Measurements from ENCODE around the gene SPSB4.

DNA sequence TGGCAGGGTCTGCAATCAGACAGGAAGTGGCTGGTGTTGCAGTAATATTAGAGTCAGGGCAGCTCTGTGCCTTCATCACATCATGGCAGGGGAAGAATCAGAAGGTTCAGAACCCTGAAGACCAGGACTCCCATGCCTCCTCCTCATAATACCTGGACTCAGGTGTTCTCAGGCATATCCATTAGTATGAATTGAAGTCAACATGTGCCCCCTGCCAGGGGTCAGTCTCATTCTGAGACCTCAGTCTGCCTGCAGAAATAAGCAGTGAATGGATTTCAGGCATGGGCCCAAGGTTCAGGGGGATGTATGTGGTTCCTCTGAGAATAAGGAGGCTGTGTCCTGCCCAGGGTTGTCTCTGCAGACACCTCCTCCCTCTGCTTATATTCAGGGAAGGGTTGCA lies 74.2 kb downstream of the SPSB4 start:
- TF ChIP-seq, protein P1, sequence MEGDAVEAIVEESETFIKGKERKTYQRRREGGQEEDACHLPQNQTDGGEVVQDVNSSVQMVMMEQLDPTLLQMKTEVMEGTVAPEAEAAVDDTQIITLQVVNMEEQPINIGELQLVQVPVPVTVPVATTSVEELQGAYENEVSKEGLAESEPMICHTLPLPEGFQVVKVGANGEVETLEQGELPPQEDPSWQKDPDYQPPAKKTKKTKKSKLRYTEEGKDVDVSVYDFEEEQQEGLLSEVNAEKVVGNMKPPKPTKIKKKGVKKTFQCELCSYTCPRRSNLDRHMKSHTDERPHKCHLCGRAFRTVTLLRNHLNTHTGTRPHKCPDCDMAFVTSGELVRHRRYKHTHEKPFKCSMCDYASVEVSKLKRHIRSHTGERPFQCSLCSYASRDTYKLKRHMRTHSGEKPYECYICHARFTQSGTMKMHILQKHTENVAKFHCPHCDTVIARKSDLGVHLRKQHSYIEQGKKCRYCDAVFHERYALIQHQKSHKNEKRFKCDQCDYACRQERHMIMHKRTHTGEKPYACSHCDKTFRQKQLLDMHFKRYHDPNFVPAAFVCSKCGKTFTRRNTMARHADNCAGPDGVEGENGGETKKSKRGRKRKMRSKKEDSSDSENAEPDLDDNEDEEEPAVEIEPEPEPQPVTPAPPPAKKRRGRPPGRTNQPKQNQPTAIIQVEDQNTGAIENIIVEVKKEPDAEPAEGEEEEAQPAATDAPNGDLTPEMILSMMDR (IDR thresholded peaks at IDR 0.05) = no peak
- TF ChIP-seq POLR2A (IDR thresholded peaks at IDR 0.05) (no peak), POLR2AphosphoS5 (IDR thresholded peaks at IDR 0.05) (no peak)
